Ishikawa (cell line): ENCODE results near the gene KCNG2.

Experiments
- CEBPB ChIP-seq: IDR thresholded peaks from 2 replicates; pipeline ENCODE4 v1.6.1; 2012
- EP300 ChIP-seq: IDR thresholded peaks from 2 replicates; pipeline ENCODE4 v1.6.1; 2012; ENCODE audit warnings: borderline replicate concordance
- NFIC ChIP-seq: IDR thresholded peaks from 2 replicates; pipeline ENCODE4 v1.6.1; 2012
- TAF1 ChIP-seq: IDR thresholded peaks from 2 replicates; pipeline ENCODE4 v1.6.1; 2012; ENCODE audit warnings: low read depth, mild to moderate bottlenecking
- TCF12 ChIP-seq: IDR thresholded peaks from 2 replicates; pipeline ENCODE4 v1.6.1; 2012; ENCODE audit warnings: low read depth
- TEAD4 ChIP-seq: IDR thresholded peaks from 2 replicates; pipeline ENCODE4 v1.6.1; 2012
- YY1 ChIP-seq: IDR thresholded peaks from 2 replicates; pipeline ENCODE4 v1.6.1; 2012; ENCODE audit warnings: low read depth
- ZBTB7A ChIP-seq: IDR thresholded peaks from 2 replicates; pipeline ENCODE4 v1.6.1; 2012; ENCODE audit warnings: low read depth
- TF ChIP-seq, protein P1 (sequence below): IDR thresholded peaks from 2 replicates; pipeline ENCODE4 v1.6.1; 2012; ENCODE audit warnings: low read depth, mild to moderate bottlenecking
- TF ChIP-seq, protein P2 (sequence below): IDR thresholded peaks from 2 replicates; pipeline ENCODE4 v1.6.1; 2012

DNA sequence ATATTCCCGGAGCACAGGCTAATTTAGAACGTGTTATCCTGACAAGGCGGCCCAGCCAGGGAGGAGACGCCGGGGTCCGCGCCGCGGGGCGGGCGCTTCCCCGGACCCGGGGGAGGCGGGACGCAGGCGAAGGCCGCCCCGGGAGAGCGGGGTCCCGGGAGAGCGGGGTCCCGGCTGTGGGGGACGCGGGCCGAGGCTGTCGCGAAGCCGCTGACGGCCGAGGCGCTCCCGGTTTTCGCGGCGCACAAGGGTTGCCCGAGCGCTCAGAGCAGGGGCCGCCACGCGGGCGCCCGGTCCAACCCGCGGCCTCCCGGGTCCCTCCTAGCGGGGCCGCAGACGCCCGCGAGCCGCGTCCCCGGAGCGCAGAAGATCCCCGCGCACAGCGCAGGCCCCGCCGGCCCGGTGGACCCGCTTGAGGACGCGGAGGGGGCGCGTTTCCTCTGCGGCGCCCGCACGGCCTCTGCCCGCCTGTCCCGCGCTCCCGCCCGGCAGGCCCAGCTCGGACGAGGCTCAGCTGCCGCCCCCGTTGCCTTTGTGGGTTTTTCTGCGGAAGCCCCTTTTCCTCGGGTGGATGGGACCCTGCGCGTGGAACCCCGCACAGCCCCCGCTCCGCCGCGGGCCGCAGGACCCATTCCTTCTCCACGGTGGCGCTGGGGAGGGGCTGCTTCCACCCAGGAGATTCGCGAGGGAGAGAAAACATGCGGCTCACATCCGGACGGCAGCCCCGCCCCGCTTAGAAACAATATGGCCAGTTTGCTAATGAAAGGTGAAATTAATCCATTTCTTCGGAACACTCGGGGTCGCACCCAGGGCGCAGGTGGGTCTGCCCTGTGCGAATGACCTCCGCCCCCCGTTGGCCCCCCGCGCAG is 9.6 kb upstream of the KCNG2 start:
- no peak for TF ChIP-seq CEBPB
- no peak for TF ChIP-seq ZBTB7A
- TF ChIP-seq, protein P1, sequence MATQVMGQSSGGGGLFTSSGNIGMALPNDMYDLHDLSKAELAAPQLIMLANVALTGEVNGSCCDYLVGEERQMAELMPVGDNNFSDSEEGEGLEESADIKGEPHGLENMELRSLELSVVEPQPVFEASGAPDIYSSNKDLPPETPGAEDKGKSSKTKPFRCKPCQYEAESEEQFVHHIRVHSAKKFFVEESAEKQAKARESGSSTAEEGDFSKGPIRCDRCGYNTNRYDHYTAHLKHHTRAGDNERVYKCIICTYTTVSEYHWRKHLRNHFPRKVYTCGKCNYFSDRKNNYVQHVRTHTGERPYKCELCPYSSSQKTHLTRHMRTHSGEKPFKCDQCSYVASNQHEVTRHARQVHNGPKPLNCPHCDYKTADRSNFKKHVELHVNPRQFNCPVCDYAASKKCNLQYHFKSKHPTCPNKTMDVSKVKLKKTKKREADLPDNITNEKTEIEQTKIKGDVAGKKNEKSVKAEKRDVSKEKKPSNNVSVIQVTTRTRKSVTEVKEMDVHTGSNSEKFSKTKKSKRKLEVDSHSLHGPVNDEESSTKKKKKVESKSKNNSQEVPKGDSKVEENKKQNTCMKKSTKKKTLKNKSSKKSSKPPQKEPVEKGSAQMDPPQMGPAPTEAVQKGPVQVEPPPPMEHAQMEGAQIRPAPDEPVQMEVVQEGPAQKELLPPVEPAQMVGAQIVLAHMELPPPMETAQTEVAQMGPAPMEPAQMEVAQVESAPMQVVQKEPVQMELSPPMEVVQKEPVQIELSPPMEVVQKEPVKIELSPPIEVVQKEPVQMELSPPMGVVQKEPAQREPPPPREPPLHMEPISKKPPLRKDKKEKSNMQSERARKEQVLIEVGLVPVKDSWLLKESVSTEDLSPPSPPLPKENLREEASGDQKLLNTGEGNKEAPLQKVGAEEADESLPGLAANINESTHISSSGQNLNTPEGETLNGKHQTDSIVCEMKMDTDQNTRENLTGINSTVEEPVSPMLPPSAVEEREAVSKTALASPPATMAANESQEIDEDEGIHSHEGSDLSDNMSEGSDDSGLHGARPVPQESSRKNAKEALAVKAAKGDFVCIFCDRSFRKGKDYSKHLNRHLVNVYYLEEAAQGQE, result no peak
- TF ChIP-seq EP300, result no peak
- no peak for TF ChIP-seq NFIC
- TF ChIP-seq YY1, result no peak
- TF ChIP-seq TCF12, result no peak
- no peak for TF ChIP-seq TAF1
- no peak for TF ChIP-seq TEAD4
- TF ChIP-seq, protein P2, sequence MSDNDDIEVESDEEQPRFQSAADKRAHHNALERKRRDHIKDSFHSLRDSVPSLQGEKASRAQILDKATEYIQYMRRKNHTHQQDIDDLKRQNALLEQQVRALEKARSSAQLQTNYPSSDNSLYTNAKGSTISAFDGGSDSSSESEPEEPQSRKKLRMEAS, result no peak
